GM08714 (cell line): Measurements from ENCODE around the gene MPRIP.
"Not testable (repeated sequence)": the region's sequence is repeated elsewhere in the genome, so short reads cannot be mapped to it uniquely, and the experiment has no call there.

Source experiments
- H3K4me3 ChIP-seq: fragments of 200-500 bp; sonication (Bioruptor generic); 2 replicates; pipeline ENCODE4 v1.5.1; 2014; ENCODE audit warnings: mild to moderate bottlenecking, low read length, inconsistent platforms
- ZNF274 ChIP-seq: IDR thresholded peaks from 2 replicates; pipeline ENCODE4 v1.6.1; 2012; ENCODE audit warnings: mild to moderate bottlenecking, low read depth, low read length

Gene MPRIP

GRCh38 chr17:17181666-17182597 is 139.7 kb downstream of the MPRIP start:
- no peak overlapping the region for H3K4me3 ChIP-seq
- no peak for TF ChIP-seq ZNF274

GRCh38 chr17:17182598-17183136 is 140.4 kb downstream of the MPRIP start:
- no peak overlapping the region for H3K4me3 ChIP-seq
- no peak for TF ChIP-seq ZNF274

DNA sequence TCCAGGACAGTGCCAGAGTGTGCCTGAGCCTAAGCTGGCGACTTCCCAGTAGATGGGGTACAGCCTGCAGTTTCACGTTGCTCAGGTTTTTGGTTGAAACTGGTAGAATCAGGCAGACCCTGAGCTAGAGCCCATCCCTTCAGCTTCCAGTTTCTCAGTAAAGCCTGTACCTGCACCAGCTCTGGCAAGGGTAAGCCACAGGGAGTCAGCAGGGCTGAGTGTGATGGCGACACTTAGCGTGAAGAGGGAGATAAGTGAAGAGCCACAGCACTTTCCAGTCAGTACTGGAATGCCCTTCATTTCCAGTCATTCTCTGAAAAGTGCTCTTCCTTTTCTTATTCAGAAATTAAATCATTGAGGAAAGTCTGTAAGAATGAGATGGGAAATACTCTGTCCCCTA is 141.5 kb downstream of the MPRIP start:
- H3K4me3 ChIP-seq, result no peak overlapping the region
- TF ChIP-seq ZNF274, result no peak

DNA sequence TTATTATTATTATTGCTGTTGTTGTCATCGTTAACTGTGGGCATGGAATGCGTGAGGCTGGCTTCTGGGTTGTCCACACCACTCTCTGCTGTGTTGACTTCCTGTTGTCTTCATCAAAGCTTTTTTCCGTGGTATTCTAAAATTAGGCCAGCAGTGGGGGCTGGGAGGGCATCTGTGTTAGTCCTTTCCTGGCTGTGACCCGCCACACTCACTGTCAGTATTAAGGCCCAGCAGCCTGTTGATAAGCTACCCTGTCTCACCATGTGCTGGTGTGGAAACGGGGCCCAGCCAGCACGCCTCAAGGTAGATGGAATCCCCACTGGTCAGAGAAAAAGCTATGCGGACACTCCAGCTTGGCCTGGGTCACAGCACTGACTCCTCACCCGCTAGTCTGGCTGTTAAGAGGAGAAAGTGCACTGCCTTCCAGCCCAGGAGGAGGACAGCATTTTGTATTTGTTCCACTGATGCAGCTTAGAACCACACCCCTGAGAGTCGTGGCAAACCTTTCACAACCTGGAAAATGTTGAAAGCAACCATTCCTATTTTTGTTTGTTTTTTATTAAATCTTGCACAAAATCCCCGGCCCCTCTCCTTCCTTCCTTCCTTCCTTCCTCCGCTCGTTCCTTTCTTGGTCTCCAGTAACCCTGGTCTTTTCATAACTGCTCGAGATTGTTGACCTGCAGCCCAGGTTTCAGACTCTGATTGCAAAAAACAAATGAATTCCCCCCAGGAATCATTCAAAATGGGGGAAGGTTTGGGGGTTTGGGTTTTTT is 142.9 kb downstream of the MPRIP start:
- H3K4me3 ChIP-seq, result not testable (repeated sequence)

DNA sequence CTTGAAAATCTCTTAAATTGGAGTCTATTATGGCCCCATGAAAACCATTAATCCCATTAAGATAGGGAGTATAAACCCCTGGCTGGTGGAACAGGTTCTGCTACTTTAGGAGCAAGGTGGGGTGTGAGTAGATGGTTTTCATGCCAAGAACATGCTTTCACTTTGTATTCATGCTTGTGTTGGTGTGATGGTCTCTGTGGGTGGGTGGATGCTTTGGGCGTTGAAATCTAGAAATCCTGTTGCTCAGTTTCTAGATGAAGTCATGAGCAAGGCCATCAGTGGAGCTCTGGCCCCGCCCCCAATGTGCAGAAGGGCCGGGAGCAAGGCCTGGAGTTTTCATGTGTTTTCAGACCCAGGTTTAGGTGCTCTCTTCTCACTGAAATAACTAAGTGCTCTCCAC is 143.8 kb downstream of the MPRIP start:
- no peak for TF ChIP-seq ZNF274
- no peak overlapping the region for H3K4me3 ChIP-seq

DNA sequence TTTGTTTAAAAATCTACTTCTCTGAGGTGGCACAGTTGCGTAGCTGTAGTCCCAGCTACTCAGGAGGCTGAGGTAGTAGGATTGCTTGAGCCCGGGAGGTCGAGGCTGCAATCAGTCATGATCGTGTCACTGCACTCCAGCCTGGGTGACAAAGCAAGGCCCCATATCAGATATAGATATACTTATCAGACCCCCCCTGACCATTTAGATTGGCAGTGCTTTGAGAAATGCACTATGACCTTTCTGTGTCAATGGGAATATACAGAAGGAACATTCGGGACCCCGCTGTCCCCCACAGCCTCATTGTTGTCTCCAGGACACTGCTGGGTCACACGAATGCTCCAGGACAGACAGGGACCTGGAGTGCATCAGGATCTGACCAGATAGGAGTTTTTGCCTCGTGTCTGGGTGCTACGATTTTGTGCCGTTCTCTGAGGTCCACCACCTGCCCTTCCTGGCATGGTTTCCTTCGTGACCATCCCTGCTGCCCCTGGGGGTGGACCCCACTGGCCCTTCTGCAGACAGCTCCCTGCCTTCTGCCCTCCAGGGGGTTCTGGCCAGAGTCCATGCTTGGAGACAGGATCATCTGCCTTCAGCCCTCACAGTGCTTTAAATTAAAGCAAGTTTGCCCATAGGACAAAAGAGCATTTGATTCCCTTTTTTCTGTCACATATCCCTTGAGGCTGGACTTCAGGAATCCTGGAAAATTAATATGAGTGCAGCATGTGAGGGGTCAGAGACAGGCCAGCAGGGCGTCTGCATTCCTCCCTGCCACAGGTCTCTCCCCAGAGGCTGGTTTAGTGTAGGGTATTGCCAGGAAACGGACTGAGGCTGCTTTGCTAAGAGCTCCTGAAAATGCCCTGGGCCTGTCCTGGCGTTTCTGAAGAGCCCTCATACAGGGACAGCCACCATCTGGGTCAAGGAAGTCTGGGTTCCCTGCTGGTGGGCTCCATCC is 144.6 kb downstream of the MPRIP start:
- no peak for TF ChIP-seq ZNF274

DNA sequence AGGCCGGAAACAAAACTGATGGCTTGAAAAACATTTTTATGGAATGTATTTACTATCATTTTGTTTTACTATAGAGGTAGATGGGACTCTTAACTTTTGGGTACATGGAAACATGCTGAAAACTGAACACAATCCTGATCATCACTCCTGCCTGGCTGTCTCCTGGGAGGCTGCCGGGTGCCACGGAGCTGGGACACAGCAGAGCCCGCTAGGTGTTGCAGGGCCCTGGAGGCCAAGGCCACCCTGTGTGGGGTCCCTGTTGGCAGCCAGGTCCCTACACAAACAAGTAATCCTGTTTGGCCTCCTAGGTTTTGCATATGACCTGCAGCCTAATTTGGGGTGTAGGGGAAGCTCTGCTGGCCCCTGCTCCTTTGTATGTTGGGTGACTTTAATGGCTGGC is 146.3 kb downstream of the MPRIP start:
- no peak for TF ChIP-seq ZNF274
- no peak overlapping the region for H3K4me3 ChIP-seq

More for the DNA sequence above, 144.6 kb downstream of the MPRIP start:
- no peak overlapping the region for H3K4me3 ChIP-seq

DNA sequence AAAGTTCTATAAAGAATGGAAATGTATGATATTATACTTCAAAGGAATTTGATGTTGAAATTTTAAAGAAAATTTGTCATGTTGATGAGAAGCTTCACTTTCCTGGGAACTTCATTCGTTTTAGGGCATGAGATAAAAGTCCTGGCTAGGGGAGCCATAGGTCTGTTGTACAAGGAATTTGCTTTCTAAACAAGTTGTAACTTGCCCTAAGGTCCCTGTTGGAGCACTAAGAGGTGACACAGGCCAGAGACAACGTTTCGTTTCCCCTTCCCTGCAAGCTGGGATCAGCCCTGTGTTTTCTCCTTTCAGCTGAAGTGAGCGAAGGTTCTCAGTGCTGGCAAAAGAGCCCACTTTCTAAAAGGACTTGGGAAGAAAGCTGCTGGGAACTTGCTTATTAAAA is 147.3 kb downstream of the MPRIP start:
- no peak overlapping the region for H3K4me3 ChIP-seq
- TF ChIP-seq ZNF274, result no peak

DNA sequence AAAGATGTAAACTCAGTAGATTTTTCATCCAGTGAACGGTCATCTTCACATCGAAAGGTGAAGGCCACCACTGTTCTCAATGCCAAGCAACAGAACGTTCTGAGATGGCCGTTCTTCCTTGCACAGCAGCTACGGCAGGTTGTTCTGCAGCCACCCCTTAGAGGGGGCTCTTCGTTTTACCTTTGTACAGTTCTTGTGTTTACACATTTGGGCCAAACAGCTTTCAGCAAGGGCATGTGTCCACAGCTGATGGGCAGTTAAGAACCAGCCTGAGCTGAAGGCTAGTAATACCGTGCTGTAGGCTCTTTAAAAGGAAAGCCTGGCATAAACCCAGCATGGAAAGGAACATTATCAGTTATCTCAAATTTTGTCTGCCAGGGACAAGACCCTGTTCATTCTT is 147.9 kb downstream of the MPRIP start:
- TF ChIP-seq ZNF274, result no peak
- no peak overlapping the region for H3K4me3 ChIP-seq

- no peak for TF ChIP-seq ZNF274
These were observed 149.1 kb downstream of the MPRIP start for GRCh38 chr17:17191346-17191792.

GRCh38 chr17:17191961-17192381 is 149.7 kb downstream of the MPRIP start:
- H3K4me3 ChIP-seq, result no peak overlapping the region
- no peak for TF ChIP-seq ZNF274

More at GRCh38 chr17:17191346-17191792, 149.1 kb downstream of the MPRIP start:
- H3K4me3 ChIP-seq, result no peak overlapping the region

DNA sequence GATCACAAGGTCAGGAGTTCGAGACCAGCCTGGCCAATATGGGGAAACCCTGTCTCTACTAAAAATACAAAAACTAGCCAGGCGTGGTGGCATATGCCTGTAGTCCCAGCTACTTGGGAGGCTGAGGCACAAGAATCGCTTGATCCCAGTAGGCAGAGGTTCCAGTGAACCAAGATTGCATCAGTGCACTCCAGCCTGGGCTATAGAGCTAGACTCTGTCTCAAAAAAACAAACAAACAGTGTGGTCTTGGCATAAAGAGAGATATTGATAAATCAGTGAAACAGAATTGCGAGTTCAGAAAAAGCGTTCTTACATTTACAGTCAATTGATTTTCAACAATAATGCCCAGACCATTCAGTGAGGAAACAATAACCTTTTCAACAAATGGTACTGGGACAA is 153.2 kb downstream of the MPRIP start:
- not testable (repeated sequence) for H3K4me3 ChIP-seq

DNA sequence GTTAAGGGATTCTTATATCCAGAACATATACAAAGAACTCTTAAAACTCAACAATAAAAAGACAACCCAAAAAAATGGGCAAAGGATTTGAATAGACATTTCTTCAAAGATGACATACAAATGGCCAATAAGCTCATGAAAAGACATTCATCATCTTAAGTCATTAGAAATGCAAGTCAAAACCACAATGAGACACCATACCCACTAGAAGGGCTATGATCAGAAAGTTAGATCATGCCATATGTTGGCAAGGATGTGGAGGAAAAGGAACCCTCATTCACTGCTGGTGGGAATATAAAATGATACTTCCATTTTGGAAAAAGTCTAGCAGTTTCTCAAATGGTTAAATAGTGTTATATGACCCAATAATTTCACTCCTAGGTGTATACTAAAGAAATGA is 154.5 kb downstream of the MPRIP start:
- no peak for TF ChIP-seq ZNF274
- H3K4me3 ChIP-seq, result no peak overlapping the region

- H3K4me3 ChIP-seq, result no peak overlapping the region
- no peak for TF ChIP-seq ZNF274
These were observed 156.0 kb downstream of the MPRIP start for GRCh38 chr17:17198281-17198680.
